GM10266 (cell line): ENCODE measurements around the gene RAB18.
"Not testable (repeated sequence)": the region's sequence is repeated elsewhere in the genome, so short reads cannot be mapped to it uniquely, and the experiment has no call there.

Experiments used
- DNase-seq: peaks from one replicate; pipeline ENCODE4 v3.0.0; 2012; ENCODE audit errors: extremely low spot score
- CTCF ChIP-seq: IDR thresholded peaks from 2 replicates; pipeline ENCODE4 v1.5.1; 2012; ENCODE audit warnings: mild to moderate bottlenecking, low read depth; ENCODE audit not compliant: control insufficient read depth, insufficient read depth; ENCODE audit errors: missing control alignments

Gene RAB18

GRCh38 chr10:27564880-27565279, 60.8 kb downstream of the RAB18 start:
- TF ChIP-seq CTCF, result no peak
- no peak for DNase-seq

DNA sequence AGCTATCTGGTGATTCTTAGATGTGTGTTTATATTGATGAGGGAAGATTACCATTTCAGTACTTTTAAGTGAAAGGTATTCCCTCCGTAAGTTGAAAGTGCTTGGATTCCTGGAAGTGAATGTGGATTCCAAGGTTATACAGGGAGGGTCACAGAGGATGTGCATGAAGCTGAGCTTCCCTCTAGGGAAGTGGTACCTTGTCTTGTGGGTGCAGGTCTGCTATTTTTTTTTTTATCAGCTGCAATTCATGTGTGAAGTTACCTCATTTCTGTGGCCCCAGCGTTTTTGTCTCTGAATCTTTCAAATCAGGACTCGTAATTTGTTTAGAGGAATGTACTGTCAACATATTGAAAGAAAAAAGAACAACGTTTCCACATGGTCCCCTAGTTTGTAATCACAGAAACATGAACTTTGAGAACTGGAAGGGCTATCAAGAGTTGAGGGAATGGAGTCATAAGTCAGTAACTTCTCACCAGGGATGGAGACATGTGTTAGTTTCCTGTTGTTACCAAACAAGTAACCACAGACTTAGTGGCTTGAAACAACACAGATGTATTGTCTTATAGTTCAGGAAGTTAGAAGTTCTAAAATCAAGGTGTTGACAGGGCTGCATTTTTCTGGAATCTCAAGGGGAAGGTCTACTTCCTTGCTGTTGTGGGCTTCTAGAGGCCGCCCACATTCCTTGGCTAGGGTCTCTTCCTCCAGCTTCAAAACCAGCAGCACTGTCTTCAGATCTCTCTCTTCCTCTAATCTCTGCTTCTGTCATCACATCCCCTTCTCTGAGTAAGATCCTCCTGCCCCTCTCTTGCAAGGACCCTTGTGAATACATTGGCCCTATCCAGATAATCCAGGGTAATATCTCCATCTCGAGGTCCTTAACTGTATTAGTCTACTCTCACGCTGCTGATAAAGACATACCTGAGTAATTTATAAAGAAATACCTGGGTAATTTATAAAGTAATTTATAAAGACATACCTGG, 64.4 kb downstream of the RAB18 start:
- TF ChIP-seq CTCF, result no peak
- DNase-seq, result no peak

GRCh38 chr10:27569946-27570345, 65.8 kb downstream of the RAB18 start:
- no peak for DNase-seq
- no peak for TF ChIP-seq CTCF

GRCh38 chr10:27577038-27577437, 72.9 kb downstream of the RAB18 start:
- DNase-seq, result not testable (repeated sequence)

GRCh38 chr10:27578316-27578715, 74.2 kb downstream of the RAB18 start:
- TF ChIP-seq CTCF, result no peak
- no peak for DNase-seq

DNA sequence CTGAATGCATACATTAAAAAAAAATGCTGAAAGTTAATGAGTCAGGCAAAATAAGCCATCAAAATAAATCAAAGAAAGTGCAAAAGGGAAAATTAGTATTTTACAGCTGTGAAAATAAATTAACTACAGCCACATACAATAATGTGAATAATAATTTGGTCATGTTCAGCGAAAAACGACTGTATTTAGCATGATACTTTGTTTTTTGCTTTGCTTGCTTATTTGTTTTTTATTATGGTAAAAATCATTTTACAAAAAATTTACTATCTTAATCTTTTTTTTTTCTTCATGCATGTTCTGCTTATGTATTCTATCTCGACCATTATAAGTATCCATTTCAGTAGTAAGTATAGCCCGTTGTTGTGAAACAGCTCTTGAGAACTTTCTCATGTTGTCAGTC, 77.1 kb downstream of the RAB18 start:
- DNase-seq, result no peak
- TF ChIP-seq CTCF, result no peak

- no peak for TF ChIP-seq CTCF
- DNase-seq, result no peak
These were observed 80.2 kb downstream of the RAB18 start for GRCh38 chr10:27584302-27584701.
